Epithelial cell of proximal tubule (primary cell): ENCODE data around the gene CLASP1. TPM values are rescaled to one million over a fixed set of nuclear protein-coding genes. Genes with fewer than 3 reads are reported as not detected.
"Not testable (repeated sequence)": the region's sequence is repeated elsewhere in the genome, so short reads cannot be mapped to it uniquely, and the experiment has no call there.

ENCODE experiments used
- DNase-seq: peaks from one replicate; pipeline ENCODE4 v3.0.0-alpha.2; 2011; ENCODE audit warnings: low read depth
- H3K4me3 ChIP-seq: 2 replicates; pipeline ENCODE4 v1.5.1; 2011; ENCODE audit warnings: low read depth, mild to moderate bottlenecking, low read length
- CTCF ChIP-seq: conservative IDR thresholded peaks from 2 replicates; pipeline ENCODE4 v1.5.1; 2012; ENCODE audit warnings: low read depth, mild to moderate bottlenecking, low read length
- total RNA-seq: library from RNA; depleted of rRNA; stranded (reverse); fragments of >200 nt; gene quantifications from 2 replicates; pipeline ENCODE4 v1.2.3, GENCODE V29; 2015

CLASP1 gene
- total RNA-seq, 1 donor from 2014 or later, result 35.0 TPM

- TF ChIP-seq CTCF, result no peak
- DNase-seq, result no peak
- H3K4me3 ChIP-seq, result no peak overlapping the region
Measured at GRCh38 chr2:121662656-121663055, 13.4 kb upstream of the CLASP1 start.

- no peak for TF ChIP-seq CTCF
- DNase-seq, result no peak
- no peak overlapping the region for H3K4me3 ChIP-seq
Measured at GRCh38 chr2:121659933-121660332, 10.7 kb upstream of the CLASP1 start.

- H3K4me3 ChIP-seq, DNase-seq: not testable (repeated sequence)
Measured at GRCh38 chr2:121658393-121658792, 9.1 kb upstream of the CLASP1 start.

- DNase-seq, result no peak
- no peak overlapping the region for H3K4me3 ChIP-seq
- no peak for TF ChIP-seq CTCF
Measured at GRCh38 chr2:121653035-121653434, 3.8 kb upstream of the CLASP1 start.

- TF ChIP-seq CTCF, result no peak
- H3K4me3 ChIP-seq, result peak overlapping the region; percentile 82
- DNase-seq, result no peak
Measured at GRCh38 chr2:121650315-121650930, 1.2 kb upstream of the CLASP1 start.

GRCh38 chr2:121649596-121650314, 493 bp upstream of the CLASP1 start:
- DNase-seq, result peak; percentile 88
- peak overlapping the region; percentile 82 for H3K4me3 ChIP-seq
- no peak for TF ChIP-seq CTCF

GRCh38 chr2:121648206-121649148, 785 bp downstream of the CLASP1 start:
- no peak for DNase-seq
- TF ChIP-seq CTCF, result no peak
- H3K4me3 ChIP-seq, result peak overlapping the region; percentile 82
